Calu3 (cell line): ENCODE measurements around the gene IGFBP6. TPM values are rescaled to one million over a fixed set of nuclear protein-coding genes. Genes with fewer than 3 reads are reported as not detected.

ENCODE experiments used
- BruUV-seq: library from RNA; stranded (reverse); fragments of 400-500 nt; replicated peaks from 2 replicates; lab custom pipeline; 2021; lab: Mats Ljungman, UMichigan
- CTCF ChIA-PET: fragments of 300-600 bp; sonication (Branson Sonifier 250); formaldehyde crosslinking; loops from one replicate; lab custom pipeline; 2022; ENCODE audit warnings: antibody characterized with exemption; lab: Charles Lee
- DNase-seq: peaks from one replicate; pipeline ENCODE4 v3.0.0; 2022
- H3K27ac Mint-ChIP-seq: one replicate; pipeline ENCODE4 v1.8.0; 2022; ENCODE audit warnings: mixed read lengths; ENCODE audit not compliant: unreplicated experiment
- H3K27me3 Mint-ChIP-seq: one replicate; pipeline ENCODE4 v1.8.0; 2022; ENCODE audit warnings: mixed read lengths; ENCODE audit not compliant: unreplicated experiment
- H3K36me3 Mint-ChIP-seq: one replicate; pipeline ENCODE4 v1.8.0; 2022; ENCODE audit warnings: mild to moderate bottlenecking, moderate library complexity, mixed read lengths; ENCODE audit not compliant: insufficient read depth, unreplicated experiment
- H3K4me1 Mint-ChIP-seq: one replicate; pipeline ENCODE4 v1.8.0; 2022; ENCODE audit warnings: mild to moderate bottlenecking, low read depth, mixed read lengths; ENCODE audit not compliant: unreplicated experiment
- H3K4me3 Mint-ChIP-seq: one replicate; pipeline ENCODE4 v1.8.0; 2022; ENCODE audit warnings: mild to moderate bottlenecking, low read depth, moderate library complexity, mixed read lengths; ENCODE audit not compliant: unreplicated experiment
- H3K9me3 Mint-ChIP-seq: one replicate; pipeline ENCODE4 v1.8.0; 2022; ENCODE audit warnings: low read depth, mixed read lengths; ENCODE audit not compliant: unreplicated experiment
- CTCF ChIP-seq: fragments of 200-600 bp; IDR thresholded peaks from one replicate; pipeline ENCODE4 v1.8.0; 2022; ENCODE audit warnings: antibody characterized with exemption; ENCODE audit not compliant: unreplicated experiment
- intact Hi-C: fragments of 100-400 bp; cut with micrococcal nuclease; formaldehyde crosslinking; loops from one replicate; pipeline ENCODE4 v1.10.0; 2022; ENCODE audit not compliant: unreplicated experiment
- total RNA-seq: library from RNA; stranded (reverse); gene quantifications from 2 replicates; pipeline ENCODE4 v1.2.3, GENCODE V29; 2022

The IGFBP6 gene
- total RNA-seq, 1 experiment from 2014 or later, result 25.4 TPM

- H3K9me3 Mint-ChIP-seq, result no peaks in the 10 kb centered on the region
Observed at GRCh38 chr12:53073881-53074280, 23.6 kb upstream of the IGFBP6 start.

GRCh38 chr12:53074283-53074998 is 23.0 kb upstream of the IGFBP6 start:
- Mint-ChIP-seq H3K27me3 (no peaks in the 10 kb centered on the region), H3K4me3 (no peak overlapping the region)
- CTCF ChIA-PET, result interaction anchor here (0.7 kb wide), 1 partner anchor 87 kb away, joined by 3 read pairs; no protein-coding TSS in a partner anchor

More at GRCh38 chr12:53073881-53074280, 23.6 kb upstream of the IGFBP6 start:
- Mint-ChIP-seq H3K36me3 (peaks cover 16% of the 10 kb centered on the region), H3K4me1 (no peaks in the 10 kb centered on the region), H3K4me3 (no peak overlapping the region), H3K27ac (no peak overlapping the region), H3K27me3 (no peaks in the 10 kb centered on the region)
- TF ChIP-seq CTCF, result no peak
- no peak for DNase-seq
- intact Hi-C loops, result no loop called here
- BruUV-seq, result no TSS peak
- CTCF ChIA-PET, result interaction anchor here (0.7 kb wide), 1 partner anchor 87 kb away, joined by 3 read pairs; no protein-coding TSS in a partner anchor

DNA sequence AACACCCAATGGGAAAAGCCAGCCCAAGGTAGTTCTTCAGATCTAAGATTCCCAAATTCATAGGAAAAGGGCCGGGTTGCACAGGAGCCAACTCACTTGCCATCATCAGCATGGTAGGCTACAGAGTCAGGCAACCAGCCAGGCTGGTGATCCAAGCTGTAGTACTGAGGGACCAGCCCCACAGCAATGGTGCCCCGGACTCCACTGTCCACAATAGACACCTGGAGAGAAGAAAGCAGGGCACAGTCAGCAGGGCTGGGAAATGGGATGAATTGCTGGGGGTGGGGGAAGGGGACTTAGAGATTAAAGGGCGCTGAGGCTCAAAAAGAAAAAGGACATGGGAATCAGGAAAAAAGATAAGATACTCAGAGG is 22.5 kb upstream of the IGFBP6 start:
- no peaks in the 10 kb centered on the region for H3K4me1 Mint-ChIP-seq
- H3K4me3 Mint-ChIP-seq, result no peak overlapping the region
- DNase-seq, result no peak
- intact Hi-C loops, result no loop called here
- peaks cover 27% of the 10 kb centered on the region for H3K36me3 Mint-ChIP-seq
- H3K27ac Mint-ChIP-seq, result no peak overlapping the region
- BruUV-seq, result no TSS peak
- no peaks in the 10 kb centered on the region for H3K27me3 Mint-ChIP-seq
- no peaks in the 10 kb centered on the region for H3K9me3 Mint-ChIP-seq
- CTCF ChIA-PET, result no interaction called here
- no peak for TF ChIP-seq CTCF

More at GRCh38 chr12:53074283-53074998, 23.0 kb upstream of the IGFBP6 start:
- Mint-ChIP-seq H3K4me1 (no peaks in the 10 kb centered on the region), H3K9me3 (no peaks in the 10 kb centered on the region), H3K27ac (no peak overlapping the region), H3K36me3 (peaks cover 22% of the 10 kb centered on the region)
- no TSS peak for BruUV-seq
- intact Hi-C loops, result no loop called here
- DNase-seq, result no peak
- TF ChIP-seq CTCF, result no peak

GRCh38 chr12:53076461-53076860 is 21.0 kb upstream of the IGFBP6 start:
- H3K27ac Mint-ChIP-seq, result no peak overlapping the region
- intact Hi-C loops, result no loop called here
- BruUV-seq, result no TSS peak
- H3K36me3 Mint-ChIP-seq, result peaks cover 27% of the 10 kb centered on the region
- DNase-seq, result no peak
- no peak overlapping the region for H3K4me3 Mint-ChIP-seq
- H3K4me1 Mint-ChIP-seq, result no peaks in the 10 kb centered on the region
- CTCF ChIA-PET, result no interaction called here
- no peaks in the 10 kb centered on the region for H3K9me3 Mint-ChIP-seq
- no peak for TF ChIP-seq CTCF
- no peaks in the 10 kb centered on the region for H3K27me3 Mint-ChIP-seq
